Fibroblast of peridontal ligament (primary cell): ENCODE results near the gene CRISPLD2.

Experiments used
- DNase-seq: peaks from one replicate; pipeline ENCODE4 v3.0.0-alpha.2; 2010; ENCODE audit errors: extremely low read depth

CRISPLD2 gene

GRCh38 chr16:84952335-84953189, 132.8 kb downstream of the CRISPLD2 start:
- peak; percentile 88 for DNase-seq

GRCh38 chr16:84953190-84953746, 133.5 kb downstream of the CRISPLD2 start:
- DNase-seq: no peak

GRCh38 chr16:84955427-84955826, 135.6 kb downstream of the CRISPLD2 start:
- no peak for DNase-seq

- no peak for DNase-seq
Measured at GRCh38 chr16:84957192-84957591, 137.4 kb downstream of the CRISPLD2 start.

GRCh38 chr16:84957792-84958191, 138.0 kb downstream of the CRISPLD2 start:
- no peak for DNase-seq
